ENCODE measurements around the gene HOXC12.

HOXC12 gene

GRCh38 chr12:53984901-53985691 is 30.4 kb downstream of the HOXC12 start, which contains the start of gene HOXC10:
TSS of gene HOXC10 (plus strand) at chr12:53985146. CDS start at chr12:53985260, 114 bp downstream.
- no peaks in the 10 kb centered on the region for H3K9me3 ChIP-seq
- H3K4me1 ChIP-seq: peaks cover 21% of the 10 kb centered on the region
- 0 out of 2 replicates have a peak, but pooled peaks cover 2% of the 10 kb centered on the region for H3K27me3 ChIP-seq (ENCODE audit: low read depth)
- H3K36me3 ChIP-seq (replicated peaks): no peaks in the 10 kb centered on the region
- in situ Hi-C loops (cut with MboI; ENCODE audit: low sequenced_read_pairs): loop anchor here (25.0 kb wide), 1 partner anchor 377 kb away; the partner anchor contains the start of gene GPR84
- peak within 1 kb of the TSS; percentile 18 for H3K4me3 ChIP-seq
- peak; percentile 90 to 96 for DNase-seq (ENCODE audit: low spot score in 2 of 2)

- H3K4me3 ChIP-seq: peak overlapping the region; percentile 14
- H3K27me3 ChIP-seq (ENCODE audit: low read depth): 0 out of 2 replicates have a peak, but pooled peaks cover 2% of the 10 kb centered on the region
- no peaks in the 10 kb centered on the region for H3K9me3 ChIP-seq
- in situ Hi-C loops (cut with MboI; ENCODE audit: low sequenced_read_pairs): loop anchor here (25.0 kb wide), 1 partner anchor 377 kb away; the partner anchor contains the start of gene GPR84
- peaks cover 21% of the 10 kb centered on the region for H3K4me1 ChIP-seq
- DNase-seq (ENCODE audit: low spot score in 2 of 2): no peak
- no peaks in the 10 kb centered on the region for H3K36me3 ChIP-seq (replicated peaks)
Measured at GRCh38 chr12:53985692-53985993, 30.9 kb downstream of the HOXC12 start.

GRCh38 chr12:53985994-53986685 is 31.4 kb downstream of the HOXC12 start:
- Histone ChIP-seq H3K9me3 (no peaks in the 10 kb centered on the region), H3K4me3 (peak overlapping the region; percentile 14), H3K36me3 (replicated peaks) (no peaks in the 10 kb centered on the region), H3K4me1 (peaks cover 21% of the 10 kb centered on the region), H3K27me3 (ENCODE audit: low read depth) (0 out of 2 replicates have a peak, but pooled peaks cover 2% of the 10 kb centered on the region)
- DNase-seq (ENCODE audit: low spot score in 2 of 2): no peak
- in situ Hi-C loops (cut with MboI; ENCODE audit: low sequenced_read_pairs): loop anchor here (25.0 kb wide), 1 partner anchor 376 kb away; the partner anchor contains the start of gene GPR84

- peak overlapping the region; percentile 14 for H3K4me3 ChIP-seq
- no peaks in the 10 kb centered on the region for H3K36me3 ChIP-seq (replicated peaks)
- no peaks in the 10 kb centered on the region for H3K9me3 ChIP-seq
- peaks cover 21% of the 10 kb centered on the region for H3K4me1 ChIP-seq
- in situ Hi-C loops (cut with MboI; ENCODE audit: low sequenced_read_pairs): loop anchor here (25.0 kb wide), 1 partner anchor 375 kb away; the partner anchor contains the start of gene GPR84
- 0 out of 2 replicates have a peak, but pooled peaks cover 2% of the 10 kb centered on the region for H3K27me3 ChIP-seq (ENCODE audit: low read depth)
- no peak for DNase-seq (ENCODE audit: low spot score in 2 of 2)
Measured at GRCh38 chr12:53986686-53987483, 32.2 kb downstream of the HOXC12 start.

GRCh38 chr12:53987787-53988230 is 33.1 kb downstream of the HOXC12 start:
- H3K9me3 ChIP-seq: no peaks in the 10 kb centered on the region
- H3K4me3 ChIP-seq: no peak overlapping the region
- peaks cover 21% of the 10 kb centered on the region for H3K4me1 ChIP-seq
- in situ Hi-C loops (cut with MboI; ENCODE audit: low sequenced_read_pairs): loop anchor here (25.0 kb wide), 1 partner anchor 374 kb away; the partner anchor contains the start of gene GPR84
- H3K27me3 ChIP-seq (ENCODE audit: low read depth): 0 out of 2 replicates have a peak, but pooled peaks cover 2% of the 10 kb centered on the region
- H3K36me3 ChIP-seq (replicated peaks): no peaks in the 10 kb centered on the region
- DNase-seq (ENCODE audit: low spot score in 2 of 2): no peak

- Histone ChIP-seq H3K4me1 (peaks cover 21% of the 10 kb centered on the region), H3K9me3 (no peaks in the 10 kb centered on the region), H3K27me3 (ENCODE audit: low read depth) (0 out of 2 replicates have a peak, but pooled peaks cover 2% of the 10 kb centered on the region), H3K4me3 (no peak overlapping the region; the same call in 1 of the 2 replicates), H3K36me3 (replicated peaks) (no peaks in the 10 kb centered on the region)
- DNase-seq (ENCODE audit: low spot score in 2 of 2): no peak
- in situ Hi-C loops (cut with MboI; ENCODE audit: low sequenced_read_pairs): loop anchor here (25.0 kb wide), 1 partner anchor 374 kb away; the partner anchor contains the start of gene GPR84
Measured at GRCh38 chr12:53988541-53989226, 34.0 kb downstream of the HOXC12 start.

GRCh38 chr12:53989227-53990113 is 34.8 kb downstream of the HOXC12 start:
- DNase-seq (ENCODE audit: low spot score in 2 of 2): peak; percentile 74 to 75
- Histone ChIP-seq H3K4me1 (peaks cover 18% of the 10 kb centered on the region), H3K27me3 (ENCODE audit: low read depth) (0 out of 2 replicates have a peak, but pooled peaks cover 2% of the 10 kb centered on the region), H3K36me3 (replicated peaks) (no peaks in the 10 kb centered on the region), H3K4me3 (peak overlapping the region; percentile 15), H3K9me3 (no peaks in the 10 kb centered on the region)
- in situ Hi-C loops (cut with MboI; ENCODE audit: low sequenced_read_pairs): loop anchor here (25.0 kb wide), 1 partner anchor 373 kb away; the partner anchor contains the start of gene GPR84

GRCh38 chr12:53990311-53991076 is 35.8 kb downstream of the HOXC12 start:
- Histone ChIP-seq H3K27me3 (ENCODE audit: low read depth) (0 out of 2 replicates have a peak, but pooled peaks cover 2% of the 10 kb centered on the region), H3K4me3 (no peak overlapping the region), H3K4me1 (peaks cover 21% of the 10 kb centered on the region), H3K36me3 (replicated peaks) (no peaks in the 10 kb centered on the region), H3K9me3 (no peaks in the 10 kb centered on the region)
- in situ Hi-C loops (cut with MboI; ENCODE audit: low sequenced_read_pairs): loop anchor here (25.0 kb wide), 1 partner anchor 372 kb away; the partner anchor contains the start of gene GPR84
- DNase-seq (ENCODE audit: low spot score in 2 of 2): no peak

- Histone ChIP-seq H3K27me3 (ENCODE audit: low read depth) (0 out of 2 replicates have a peak, but pooled peaks cover 2% of the 10 kb centered on the region), H3K9me3 (no peaks in the 10 kb centered on the region), H3K36me3 (replicated peaks) (no peaks in the 10 kb centered on the region), H3K4me1 (peaks cover 18% of the 10 kb centered on the region), H3K4me3 (no peak overlapping the region)
- in situ Hi-C loops (cut with MboI; ENCODE audit: low sequenced_read_pairs): loop anchor here (25.0 kb wide), 1 partner anchor 371 kb away; the partner anchor contains the start of gene GPR84
- DNase-seq (ENCODE audit: low spot score in 2 of 2): no peak
Measured at GRCh38 chr12:53991077-53991460, 36.4 kb downstream of the HOXC12 start.

GRCh38 chr12:53992377-53992889 is 37.7 kb downstream of the HOXC12 start:
- H3K27me3 ChIP-seq (ENCODE audit: low read depth): 0 out of 2 replicates have a peak, but pooled peaks cover 2% of the 10 kb centered on the region
- no peaks in the 10 kb centered on the region for H3K9me3 ChIP-seq
- H3K4me3 ChIP-seq: no peak overlapping the region
- no peak for DNase-seq (ENCODE audit: low spot score in 2 of 2)
- H3K4me1 ChIP-seq: peaks cover 18% of the 10 kb centered on the region
- in situ Hi-C loops (cut with MboI; ENCODE audit: low sequenced_read_pairs): loop anchor here (25.0 kb wide), 1 partner anchor 370 kb away; the partner anchor contains the start of gene GPR84
- no peaks in the 10 kb centered on the region for H3K36me3 ChIP-seq (replicated peaks)
